HG03354 (cell line): ENCODE measurements around the gene LRRC66.

Source experiments
- ATAC-seq: cut with Tn5 transposase; IDR thresholded peaks from one replicate; pipeline ENCODE4 v1.9.1; 2021; ENCODE audit warnings: mild to moderate bottlenecking; ENCODE audit not compliant: unreplicated experiment, poor library complexity, severe bottlenecking

Gene LRRC66, protein sequence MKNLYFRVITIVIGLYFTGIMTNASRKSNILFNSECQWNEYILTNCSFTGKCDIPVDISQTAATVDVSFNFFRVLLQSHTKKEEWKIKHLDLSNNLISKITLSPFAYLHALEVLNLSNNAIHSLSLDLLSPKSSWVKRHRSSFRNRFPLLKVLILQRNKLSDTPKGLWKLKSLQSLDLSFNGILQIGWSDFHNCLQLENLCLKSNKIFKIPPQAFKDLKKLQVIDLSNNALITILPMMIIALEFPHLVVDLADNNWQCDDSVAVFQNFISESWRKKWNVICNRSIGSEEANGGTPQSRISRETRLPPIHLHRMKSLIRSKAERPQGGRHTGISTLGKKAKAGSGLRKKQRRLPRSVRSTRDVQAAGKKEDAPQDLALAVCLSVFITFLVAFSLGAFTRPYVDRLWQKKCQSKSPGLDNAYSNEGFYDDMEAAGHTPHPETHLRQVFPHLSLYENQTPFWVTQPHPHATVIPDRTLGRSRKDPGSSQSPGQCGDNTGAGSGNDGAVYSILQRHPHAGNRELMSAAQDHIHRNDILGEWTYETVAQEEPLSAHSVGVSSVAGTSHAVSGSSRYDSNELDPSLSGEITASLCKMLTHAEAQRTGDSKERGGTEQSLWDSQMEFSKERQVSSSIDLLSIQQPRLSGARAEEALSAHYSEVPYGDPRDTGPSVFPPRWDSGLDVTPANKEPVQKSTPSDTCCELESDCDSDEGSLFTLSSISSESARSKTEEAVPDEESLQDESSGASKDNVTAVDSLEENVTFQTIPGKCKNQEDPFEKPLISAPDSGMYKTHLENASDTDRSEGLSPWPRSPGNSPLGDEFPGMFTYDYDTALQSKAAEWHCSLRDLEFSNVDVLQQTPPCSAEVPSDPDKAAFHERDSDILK

DNA sequence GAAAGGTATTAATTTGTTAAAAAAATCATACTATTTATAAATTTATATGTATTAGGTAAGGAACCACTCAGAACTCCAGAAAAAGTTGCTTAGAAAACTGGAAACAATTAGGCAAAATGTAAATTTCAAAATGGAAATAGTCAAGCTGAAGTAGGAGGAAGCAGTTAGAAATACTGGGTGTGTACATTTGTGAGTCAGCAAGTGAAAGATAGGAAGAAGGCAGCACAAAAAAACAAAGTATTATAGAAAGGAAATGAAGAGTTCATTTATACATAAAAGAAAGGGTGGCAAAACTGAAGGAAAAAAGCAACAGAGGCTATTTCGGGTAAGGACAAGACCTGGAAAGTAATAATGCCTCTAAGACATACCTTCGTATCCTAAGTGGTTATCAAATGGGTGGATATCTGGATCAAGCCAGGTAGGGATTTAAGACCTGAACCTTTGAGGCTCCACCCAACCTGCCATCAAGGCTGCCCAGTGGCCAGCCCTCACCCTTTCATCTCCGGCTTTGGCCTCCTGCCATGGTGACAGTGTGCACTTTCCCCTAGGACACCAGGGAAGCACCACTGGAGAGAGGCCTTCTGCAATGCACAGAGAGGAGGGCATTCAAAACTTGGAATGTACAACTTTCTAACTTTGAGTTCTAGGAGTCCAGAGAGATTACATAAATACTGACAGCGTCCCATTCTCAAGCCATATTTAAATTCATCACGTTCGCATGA is at the start of gene LRRC66:
TSS of gene LRRC66 (minus strand) at position 428 of the 722 bp plus-strand sequence. CDS start 2,750 bp downstream, outside the sequence.
- ATAC-seq: no peak

- no peak for ATAC-seq
Measured at GRCh38 chr4:52069571-52069970, 49.4 kb upstream of the LRRC66 start.

DNA sequence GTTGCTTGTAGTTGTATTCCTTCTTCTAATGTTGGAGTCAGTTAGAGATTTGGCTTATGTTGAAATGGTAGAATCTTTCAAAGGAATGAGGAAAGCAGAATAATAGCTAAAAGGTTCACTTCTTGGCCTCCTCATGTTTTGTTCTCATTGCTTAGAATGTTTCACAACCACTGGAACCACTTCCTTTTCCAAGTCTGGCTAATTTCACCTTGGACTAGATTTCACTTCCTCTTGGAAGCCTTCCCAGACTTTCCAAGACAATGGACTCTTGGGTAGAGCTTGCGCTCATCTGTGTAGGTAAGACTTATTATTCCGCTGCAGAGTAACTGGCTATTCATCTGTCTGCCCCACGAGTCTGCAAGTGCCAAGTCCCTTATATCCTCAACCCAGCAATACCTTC is 39.2 kb upstream of the LRRC66 start:
- ATAC-seq: no peak

- ATAC-seq: no peak
Measured at GRCh38 chr4:52058275-52058674, 38.1 kb upstream of the LRRC66 start.

GRCh38 chr4:52057196-52057595 is 37.0 kb upstream of the LRRC66 start:
- ATAC-seq: no peak

DNA sequence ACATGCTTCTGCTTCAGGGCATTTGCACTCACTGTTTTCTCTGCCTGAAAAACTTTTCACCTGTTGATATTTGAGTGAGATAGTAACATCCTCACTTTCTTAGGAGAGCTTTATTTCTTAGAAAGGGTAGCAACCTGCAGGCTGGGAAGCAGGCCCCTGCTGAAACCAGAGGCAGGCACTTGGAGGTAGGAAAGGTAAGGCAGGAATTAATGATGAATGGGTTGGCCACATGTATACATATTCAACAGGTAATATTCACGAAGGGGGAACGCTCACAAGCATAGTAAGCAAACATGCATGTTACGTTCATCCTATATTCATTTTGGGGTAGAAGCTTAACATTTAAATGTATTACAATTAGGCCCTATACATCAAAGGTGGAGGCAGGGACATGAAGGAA is 34.1 kb upstream of the LRRC66 start:
- no peak for ATAC-seq

DNA sequence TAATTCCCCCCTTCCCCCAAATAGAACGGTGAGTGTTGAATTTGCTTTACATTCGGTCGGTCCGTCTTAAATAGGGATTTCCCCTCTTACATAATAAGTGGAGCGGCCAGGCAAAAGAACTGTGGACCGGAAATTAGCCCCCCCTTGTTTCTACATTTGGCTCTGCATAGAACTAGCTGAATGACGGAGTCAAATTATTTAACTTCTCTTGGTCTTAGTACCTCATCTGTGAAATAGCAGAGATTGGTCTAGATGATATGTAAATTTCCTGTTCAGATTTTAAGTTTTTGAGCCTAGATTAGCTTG is 32.3 kb upstream of the LRRC66 start:
- peak; percentile 73 for ATAC-seq

DNA sequence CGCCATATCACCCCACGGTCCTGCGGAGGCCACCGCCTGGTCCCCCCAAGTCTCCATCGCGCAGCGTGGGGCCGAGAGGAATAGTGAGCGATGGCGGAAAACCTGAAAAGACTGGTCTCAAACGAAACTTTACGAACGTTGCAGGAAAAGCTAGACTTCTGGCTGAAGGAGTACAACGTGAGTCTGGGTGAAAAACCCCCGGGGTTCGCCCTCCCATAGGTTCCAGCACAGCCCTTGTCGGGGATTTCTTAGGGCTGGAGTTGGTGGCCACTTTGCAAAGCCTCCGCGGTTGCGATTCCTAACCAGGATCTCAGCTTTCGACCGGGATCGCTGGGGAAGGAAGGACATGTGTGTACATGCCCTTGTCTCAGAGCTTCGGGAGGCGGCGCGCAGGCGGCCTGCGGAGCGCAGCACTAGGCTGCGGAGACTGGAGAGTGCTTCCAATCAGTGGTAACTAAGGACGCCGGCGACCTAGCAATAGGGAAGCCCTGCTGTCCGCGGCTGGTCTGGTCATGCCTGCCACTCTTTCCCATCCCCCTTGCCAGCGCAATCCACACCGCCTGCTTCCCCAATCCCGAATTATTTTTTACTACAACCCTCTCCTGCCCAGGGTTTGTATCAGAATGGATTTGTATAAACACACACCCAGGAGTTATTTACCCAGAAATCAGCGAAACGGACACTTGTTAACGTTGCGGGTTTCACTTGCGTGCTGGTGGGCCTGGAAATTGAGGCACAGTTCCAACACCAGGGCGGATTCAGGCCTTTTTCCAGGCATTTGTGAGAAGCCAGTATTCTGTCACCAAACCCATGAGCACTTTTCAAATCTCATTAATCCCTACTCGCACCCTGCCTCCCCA is 31.7 kb upstream of the LRRC66 start:
- peak; percentile 52 for ATAC-seq

DNA sequence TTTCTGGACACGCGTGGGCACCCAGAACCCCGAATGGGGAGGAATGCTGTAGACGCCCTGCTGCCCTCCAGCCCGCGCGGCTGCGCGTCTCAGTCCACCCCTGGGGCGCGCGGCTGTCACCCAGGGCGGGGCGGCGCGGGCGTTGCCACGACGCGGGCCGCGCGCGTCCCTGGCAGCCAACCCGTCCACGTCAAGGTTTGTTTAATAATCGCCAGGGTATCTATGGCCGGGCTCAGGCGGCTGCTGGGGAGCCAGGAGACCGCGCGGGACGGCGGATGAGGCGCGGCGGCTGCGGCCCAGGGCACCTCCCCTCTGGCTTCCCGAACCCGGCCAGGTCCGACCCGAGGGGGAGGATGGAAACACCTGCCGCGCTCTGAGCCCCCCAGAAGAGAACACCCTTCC is 31.1 kb upstream of the LRRC66 start, which contains the start of gene SPATA18:
TSS of gene SPATA18 (plus strand) at position 92 of the 402 bp plus-strand sequence. CDS start 401 bp downstream, outside the sequence.
- ATAC-seq: peak; percentile 58

DNA sequence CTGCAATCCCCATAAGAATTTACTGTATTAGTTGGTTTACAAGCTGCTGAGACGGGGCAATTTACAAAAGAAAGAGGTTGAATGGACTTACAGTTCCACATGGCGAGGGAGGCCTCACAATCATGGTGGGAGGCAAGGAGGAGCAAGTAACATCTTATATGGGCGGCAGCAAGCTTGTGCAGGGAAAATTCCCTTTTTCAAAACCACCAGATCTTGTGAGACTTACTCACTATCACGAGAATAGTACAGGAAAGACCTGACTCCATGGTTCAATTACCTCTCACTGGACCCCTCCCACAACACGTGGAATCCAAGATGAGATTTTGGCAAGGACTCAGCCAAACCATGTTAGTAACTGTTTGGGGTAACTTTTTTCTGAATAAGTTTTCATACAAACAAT is 29.1 kb upstream of the LRRC66 start:
- ATAC-seq: no peak

- no peak for ATAC-seq
Measured at GRCh38 chr4:52045028-52045427, 24.9 kb upstream of the LRRC66 start.

DNA sequence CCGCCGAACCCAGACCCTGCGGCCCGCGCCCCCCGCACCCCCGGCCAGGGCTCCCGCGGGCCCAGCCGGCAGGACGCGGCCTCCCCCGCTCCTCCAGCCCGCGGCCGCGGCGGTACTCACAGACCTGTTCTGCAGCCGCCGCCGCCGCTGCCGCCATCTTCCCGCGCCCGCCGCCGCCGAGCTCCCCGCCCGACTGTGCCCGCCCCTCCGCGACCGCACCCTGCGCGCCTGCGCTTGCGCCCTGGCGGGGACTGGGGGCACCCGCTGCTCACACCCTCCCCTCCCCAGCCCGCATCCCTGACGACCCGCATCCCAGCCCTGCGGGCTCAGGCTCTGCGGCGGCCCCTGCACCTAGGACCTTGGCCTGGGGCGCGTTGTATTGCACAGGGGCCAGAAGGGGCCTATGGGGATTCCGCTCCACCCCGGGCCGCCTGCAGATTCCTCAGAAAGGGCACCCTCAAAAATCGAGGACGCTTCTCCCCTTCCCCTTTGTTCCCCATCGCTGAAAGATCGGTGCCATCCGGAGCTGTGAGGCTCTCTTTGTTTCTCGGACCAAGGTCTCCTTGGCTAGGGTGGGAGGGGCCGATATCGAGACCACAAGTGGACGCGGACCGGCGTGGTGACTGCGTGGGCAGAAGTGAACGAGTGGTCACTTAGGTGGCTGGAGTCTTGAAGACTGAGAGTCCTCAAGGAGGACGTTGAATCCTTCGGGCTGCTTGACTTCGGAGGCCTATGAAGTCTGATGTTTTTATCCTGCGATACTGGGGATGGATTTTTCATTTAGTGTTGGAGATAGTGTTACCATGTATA is 18.1 kb upstream of the LRRC66 start, which contains the start of gene SGCB:
TSS of gene SGCB (minus strand) at position 197 of the 810 bp plus-strand sequence. CDS start at position 157, 40 bp downstream.
- peak; percentile 91 for ATAC-seq

GRCh38 chr4:52037689-52038102 is 17.5 kb upstream of the LRRC66 start:
- peak; percentile 66 for ATAC-seq

- no peak for ATAC-seq
Measured at GRCh38 chr4:52036886-52037530, 16.8 kb upstream of the LRRC66 start.

- no peak for ATAC-seq
Measured at GRCh38 chr4:52035190-52035589, 15.0 kb upstream of the LRRC66 start.

DNA sequence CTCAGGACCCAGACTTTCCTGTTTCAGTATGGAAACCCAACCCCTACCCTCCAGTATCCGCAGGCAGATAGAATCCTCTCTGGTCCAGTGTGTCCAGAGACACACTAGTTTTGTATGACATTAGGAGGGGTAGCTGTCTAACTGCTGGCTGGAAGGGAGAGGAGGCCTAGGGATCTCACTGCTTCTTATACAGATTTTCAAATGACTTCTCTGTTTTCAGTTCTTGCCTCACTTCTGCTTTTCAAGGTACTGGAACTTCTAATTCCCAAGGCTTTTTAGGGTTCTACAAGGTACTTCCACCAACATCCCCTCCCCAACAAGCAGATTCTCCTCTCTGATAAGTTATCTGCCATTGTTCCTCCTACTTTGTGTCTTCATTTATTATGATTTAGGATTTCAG is 11.8 kb upstream of the LRRC66 start:
- ATAC-seq: no peak

- ATAC-seq: no peak
Measured at GRCh38 chr4:52028970-52029369, 8.8 kb upstream of the LRRC66 start.

DNA sequence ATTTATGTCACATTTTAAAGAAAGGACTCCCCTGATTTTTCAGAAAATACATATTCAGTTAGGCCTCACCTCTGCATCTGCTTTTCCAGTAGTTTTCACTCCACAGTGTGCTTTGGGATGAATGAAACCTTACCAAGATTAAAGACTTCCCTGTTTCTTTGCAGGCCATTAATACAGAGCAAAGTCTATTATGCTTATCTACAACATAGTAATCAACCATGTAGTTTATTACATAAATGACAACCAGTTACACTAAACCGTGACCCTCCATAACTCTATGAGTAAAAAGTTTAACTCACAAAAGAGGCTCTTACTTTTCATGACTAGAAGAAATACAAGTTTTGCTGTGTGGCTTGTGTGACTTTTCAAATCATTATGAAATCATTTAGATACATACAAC is 2.3 kb downstream of the LRRC66 start:
- ATAC-seq: no peak
